Thoracic aorta (tissue), 2 donors: Measurements from ENCODE around the gene PPCS. TPM values are rescaled to one million over a fixed set of nuclear protein-coding genes. Genes with fewer than 3 reads are reported as not detected.

Source experiments
- ATAC-seq: fragments of 150-250 bp; one replicate; pipeline ENCODE4 v1.8.0; 2017; ENCODE audit warnings: low read depth; ENCODE audit not compliant: insufficient number of reproducible peaks, low FRiP score
- DNase-seq: peaks from one replicate; pipeline ENCODE4 v3.0.0-alpha.2; 2020; ENCODE audit warnings: low spot score
- H3K27ac ChIP-seq, 2 donors: fragments of 200-600 bp; sonication (generic); 1 replicate in 1 of 2; 2 replicates in 1 of 2; pipeline ENCODE4 v1.5.1; 2016; ENCODE audit warnings: mild to moderate bottlenecking in 2 of 2, moderate library complexity in 2 of 2
- H3K27me3 ChIP-seq: fragments of 200-600 bp; sonication (generic); replicated peaks from 2 replicates; pipeline ENCODE4 v1.6.0; 2016; ENCODE audit warnings: mild to moderate bottlenecking; ENCODE audit not compliant: insufficient read depth
- H3K36me3 ChIP-seq: fragments of 200-600 bp; sonication (generic); one replicate; pipeline ENCODE4 v1.5.1; 2016
- H3K4me1 ChIP-seq, 2 donors: fragments of 200-600 bp; sonication (generic); 1 replicate in 1 of 2; 2 replicates in 1 of 2; pipeline versions ENCODE4 v1.5.1 to v1.6.0; 2016; ENCODE audit warnings: low read depth in 2 of 2, mild to moderate bottlenecking in 1 of 2; ENCODE audit not compliant: control insufficient read depth in 1 of 2
- H3K4me3 ChIP-seq: fragments of 200-600 bp; sonication (generic); 2 replicates; pipeline ENCODE4 v1.5.1; 2016; ENCODE audit warnings: mild to moderate bottlenecking
- H3K9me3 ChIP-seq: fragments of 200-600 bp; sonication (generic); 2 replicates; pipeline ENCODE4 v1.5.1; 2016
- CTCF ChIP-seq: fragments of 200-600 bp; sonication (generic); IDR thresholded peaks from one replicate; pipeline ENCODE4 v1.5.1; 2019; ENCODE audit warnings: antibody characterized with exemption
- total RNA-seq, 2 donors: library from RNA; depleted of rRNA; stranded (reverse); fragments of >200 nt; gene quantifications; one replicate each; pipeline versions ENCODE4 v1.1.0 to v1.2.3, GENCODE V29; 2016

PPCS gene
- total RNA-seq, 2 donors from 2014 or later, result 46.0 to 53.3 TPM

GRCh38 chr1:42424201-42424600 is 32.1 kb upstream of the PPCS start:
- H3K27ac ChIP-seq, result no peak overlapping the region
- ATAC-seq, result no peak
- H3K9me3 ChIP-seq, result no peaks in the 10 kb centered on the region
- H3K4me3 ChIP-seq, result no peak overlapping the region
- no peak for DNase-seq
- no peaks in the 10 kb centered on the region for H3K27me3 ChIP-seq
- no peak for TF ChIP-seq CTCF
- no peaks in the 10 kb centered on the region for H3K4me1 ChIP-seq
- no peaks in the 10 kb centered on the region for H3K36me3 ChIP-seq

- no peak for DNase-seq
- H3K36me3 ChIP-seq, result no peaks in the 10 kb centered on the region
- H3K27me3 ChIP-seq, result no peaks in the 10 kb centered on the region
- no peaks in the 10 kb centered on the region for H3K4me1 ChIP-seq
- TF ChIP-seq CTCF, result no peak
- no peak overlapping the region for H3K4me3 ChIP-seq
- H3K27ac ChIP-seq, result no peak overlapping the region
- no peaks in the 10 kb centered on the region for H3K9me3 ChIP-seq
- ATAC-seq, result no peak
Measured at GRCh38 chr1:42427240-42427639, 29.1 kb upstream of the PPCS start.

- Histone ChIP-seq H3K4me1 (no peaks in the 10 kb centered on the region), H3K27me3 (no peaks in the 10 kb centered on the region), H3K9me3 (no peaks in the 10 kb centered on the region), H3K4me3 (no peak overlapping the region), H3K27ac (no peak overlapping the region), H3K36me3 (no peaks in the 10 kb centered on the region)
- DNase-seq (no peak), ATAC-seq (no peak)
- no peak for TF ChIP-seq CTCF
Measured at GRCh38 chr1:42429603-42430002, 26.7 kb upstream of the PPCS start.

GRCh38 chr1:42430286-42431135 is 25.8 kb upstream of the PPCS start:
- ATAC-seq, result no peak

GRCh38 chr1:42431514-42431913 is 24.8 kb upstream of the PPCS start:
- H3K4me3 ChIP-seq, result no peak overlapping the region

More at GRCh38 chr1:42430286-42431135, 25.8 kb upstream of the PPCS start:
- Histone ChIP-seq H3K9me3 (no peaks in the 10 kb centered on the region), H3K4me1 (no peaks in the 10 kb centered on the region), H3K27me3 (no peaks in the 10 kb centered on the region), H3K4me3 (no peak overlapping the region), H3K36me3 (no peaks in the 10 kb centered on the region), H3K27ac (no peak overlapping the region)
- TF ChIP-seq CTCF, result no peak
- no peak for DNase-seq

More at GRCh38 chr1:42431514-42431913, 24.8 kb upstream of the PPCS start:
- no peaks in the 10 kb centered on the region for H3K36me3 ChIP-seq
- H3K27me3 ChIP-seq, result no peaks in the 10 kb centered on the region
- H3K4me1 ChIP-seq, result no peaks in the 10 kb centered on the region
- no peak for TF ChIP-seq CTCF
- no peaks in the 10 kb centered on the region for H3K9me3 ChIP-seq
- DNase-seq (no peak), ATAC-seq (no peak)
- no peak overlapping the region for H3K27ac ChIP-seq
